Bronchial epithelial cell (primary cell): ENCODE data around the gene KRT40. TPM values are rescaled to one million over a fixed set of nuclear protein-coding genes. Genes with fewer than 3 reads are reported as not detected.

Experiments
- DNase-seq: peaks from one replicate; pipeline ENCODE4 v3.0.0-alpha.2; 2010; ENCODE audit warnings: low read depth
- FAIRE-seq: peaks from 2 replicates; lab custom pipeline; 2011; peaks lifted over from hg19 to GRCh38; lab: Jason Lieb, UNC
- H3K27me3 ChIP-seq: 2 replicates; pipeline ENCODE4 v1.5.1; 2011; ENCODE audit warnings: low read length; ENCODE audit not compliant: control insufficient read depth, insufficient read depth
- H3K36me3 ChIP-seq: 2 replicates; pipeline ENCODE4 v1.5.1; 2011; ENCODE audit warnings: low read length; ENCODE audit not compliant: control insufficient read depth, insufficient read depth
- H3K4me3 ChIP-seq: 2 replicates; pipeline ENCODE4 v1.5.1; 2011; ENCODE audit warnings: mild to moderate bottlenecking, low read depth, low read length, control low read depth
- total RNA-seq: library from RNA; depleted of rRNA; stranded (reverse); fragments of >200 nt; gene quantifications from 2 replicates; pipeline ENCODE4 v1.2.1, GENCODE V29; 2014
- TF ChIP-seq, protein P1 (sequence below): IDR thresholded peaks from 2 replicates; pipeline ENCODE4 v1.5.1; 2011; ENCODE audit warnings: mild to moderate bottlenecking, moderate library complexity, low read length, control low read depth, inconsistent platforms; ENCODE audit not compliant: insufficient read depth, severe bottlenecking

KRT40 gene
- total RNA-seq, 1 donor from 2014 or later: not detected

DNA sequence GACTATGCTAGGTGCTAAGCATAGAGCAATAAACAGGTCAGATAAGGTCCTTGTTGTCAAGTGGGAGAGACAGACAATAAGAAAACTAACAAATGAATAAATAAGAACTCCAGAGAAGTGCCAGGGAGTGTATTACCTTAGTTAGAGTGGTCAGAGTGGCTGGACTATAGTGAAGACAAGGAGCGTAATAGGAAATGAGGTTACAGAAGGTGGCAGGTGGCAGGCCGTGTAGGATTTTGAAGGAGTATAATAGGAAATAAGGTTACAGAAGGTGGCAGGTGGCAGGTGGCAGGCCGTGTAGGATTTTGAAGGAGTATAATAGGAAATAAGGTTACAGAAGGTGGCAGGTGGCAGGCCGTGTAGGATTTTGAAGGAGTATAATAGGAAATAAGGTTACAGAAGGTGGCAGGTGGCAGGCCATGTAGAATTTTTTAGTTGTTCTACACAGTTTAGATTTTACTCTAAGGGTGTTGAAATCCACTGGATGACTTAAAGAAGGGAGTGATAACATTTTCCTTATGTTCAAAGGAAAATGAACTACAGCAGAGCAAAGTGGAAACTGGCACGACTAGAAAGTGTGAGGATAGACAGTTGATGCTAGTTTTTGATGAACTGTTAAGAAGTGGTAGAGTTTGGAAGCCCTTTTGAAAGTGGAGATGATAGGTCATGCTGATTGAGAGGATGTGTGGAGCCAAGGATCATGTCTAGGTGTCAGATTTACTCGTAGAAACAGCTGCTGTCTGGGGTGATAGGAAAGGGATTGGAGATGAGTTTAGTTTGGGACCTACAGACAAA lies 28.4 kb upstream of the KRT40 start:
- Histone ChIP-seq H3K27me3 (no peaks in the 10 kb centered on the region), H3K36me3 (no peaks in the 10 kb centered on the region), H3K4me3 (no peak overlapping the region)
- FAIRE-seq: no peak
- DNase-seq: no peak
- TF ChIP-seq, protein P1, sequence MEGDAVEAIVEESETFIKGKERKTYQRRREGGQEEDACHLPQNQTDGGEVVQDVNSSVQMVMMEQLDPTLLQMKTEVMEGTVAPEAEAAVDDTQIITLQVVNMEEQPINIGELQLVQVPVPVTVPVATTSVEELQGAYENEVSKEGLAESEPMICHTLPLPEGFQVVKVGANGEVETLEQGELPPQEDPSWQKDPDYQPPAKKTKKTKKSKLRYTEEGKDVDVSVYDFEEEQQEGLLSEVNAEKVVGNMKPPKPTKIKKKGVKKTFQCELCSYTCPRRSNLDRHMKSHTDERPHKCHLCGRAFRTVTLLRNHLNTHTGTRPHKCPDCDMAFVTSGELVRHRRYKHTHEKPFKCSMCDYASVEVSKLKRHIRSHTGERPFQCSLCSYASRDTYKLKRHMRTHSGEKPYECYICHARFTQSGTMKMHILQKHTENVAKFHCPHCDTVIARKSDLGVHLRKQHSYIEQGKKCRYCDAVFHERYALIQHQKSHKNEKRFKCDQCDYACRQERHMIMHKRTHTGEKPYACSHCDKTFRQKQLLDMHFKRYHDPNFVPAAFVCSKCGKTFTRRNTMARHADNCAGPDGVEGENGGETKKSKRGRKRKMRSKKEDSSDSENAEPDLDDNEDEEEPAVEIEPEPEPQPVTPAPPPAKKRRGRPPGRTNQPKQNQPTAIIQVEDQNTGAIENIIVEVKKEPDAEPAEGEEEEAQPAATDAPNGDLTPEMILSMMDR: no peak

DNA sequence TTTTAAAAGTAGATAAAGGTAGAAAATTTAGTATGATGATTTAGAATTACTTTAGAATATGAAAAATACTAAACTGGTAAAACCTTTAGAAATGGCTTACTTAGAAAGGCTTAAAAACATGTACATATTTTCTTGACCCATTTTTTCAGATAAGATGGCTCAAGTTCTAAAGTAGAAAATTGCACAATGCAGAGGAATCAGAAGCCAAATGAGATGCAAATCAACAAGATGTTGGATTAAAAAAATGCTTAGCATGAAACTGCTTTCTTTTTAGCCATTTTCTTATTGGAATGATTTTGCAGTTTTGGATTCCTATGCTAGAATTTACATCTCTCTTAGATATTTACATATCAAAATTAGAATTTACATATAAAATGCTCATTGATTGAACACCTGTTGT lies 26.3 kb upstream of the KRT40 start:
- no peak for FAIRE-seq
- H3K4me3 ChIP-seq: no peak overlapping the region
- TF ChIP-seq, protein P1: no peak

DNA sequence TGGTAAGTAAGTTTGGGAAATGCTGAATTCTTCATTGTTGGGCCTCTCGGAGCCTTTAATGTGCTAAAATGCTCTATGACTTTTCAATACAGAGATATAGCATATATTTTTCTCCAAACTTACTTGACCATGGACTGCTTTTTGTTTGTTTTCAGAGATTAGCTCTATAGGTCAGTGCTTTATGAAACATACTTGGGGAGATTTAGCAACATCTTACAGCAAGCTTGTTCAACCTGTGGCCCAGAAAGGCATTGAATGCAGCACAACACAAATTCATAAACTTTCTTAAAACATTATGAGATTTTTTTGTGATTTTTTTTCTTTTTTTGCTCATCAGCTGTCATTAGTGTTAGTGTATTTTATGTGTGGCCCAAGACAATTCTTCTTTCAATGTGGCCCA lies 25.8 kb upstream of the KRT40 start:
- TF ChIP-seq, protein P1: no peak
- Histone ChIP-seq H3K4me3 (no peak overlapping the region), H3K27me3 (no peaks in the 10 kb centered on the region), H3K36me3 (no peaks in the 10 kb centered on the region)
- FAIRE-seq: no peak
- DNase-seq: no peak

More for the DNA sequence above, 26.3 kb upstream of the KRT40 start:
- no peaks in the 10 kb centered on the region for H3K36me3 ChIP-seq
- DNase-seq: no peak
- H3K27me3 ChIP-seq: no peaks in the 10 kb centered on the region

DNA sequence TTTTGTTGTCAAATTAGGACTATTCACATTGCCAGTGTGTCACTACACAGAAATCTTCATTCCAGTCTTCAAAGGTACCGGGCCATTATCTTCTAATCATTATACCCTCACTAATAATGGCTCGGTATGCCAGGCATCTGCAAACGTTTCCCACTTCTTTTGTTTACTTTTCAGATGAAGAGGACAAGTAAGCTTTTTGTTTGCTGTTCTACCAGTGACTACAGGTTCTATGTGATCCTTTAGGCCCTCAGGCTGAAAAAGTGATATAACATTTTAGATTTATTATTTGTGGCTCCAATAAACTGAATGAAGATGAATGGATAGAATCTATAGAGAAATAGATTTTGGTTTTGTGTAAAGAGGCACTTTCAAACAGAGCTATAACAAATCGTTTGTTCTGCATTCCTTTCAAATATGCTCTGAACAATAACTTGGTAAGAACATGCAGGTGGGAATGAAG lies 25.2 kb upstream of the KRT40 start:
- TF ChIP-seq, protein P1: no peak
- Histone ChIP-seq H3K4me3 (no peak overlapping the region), H3K27me3 (no peaks in the 10 kb centered on the region), H3K36me3 (no peaks in the 10 kb centered on the region)
- DNase-seq (peak; percentile 45), FAIRE-seq (no peak)

DNA sequence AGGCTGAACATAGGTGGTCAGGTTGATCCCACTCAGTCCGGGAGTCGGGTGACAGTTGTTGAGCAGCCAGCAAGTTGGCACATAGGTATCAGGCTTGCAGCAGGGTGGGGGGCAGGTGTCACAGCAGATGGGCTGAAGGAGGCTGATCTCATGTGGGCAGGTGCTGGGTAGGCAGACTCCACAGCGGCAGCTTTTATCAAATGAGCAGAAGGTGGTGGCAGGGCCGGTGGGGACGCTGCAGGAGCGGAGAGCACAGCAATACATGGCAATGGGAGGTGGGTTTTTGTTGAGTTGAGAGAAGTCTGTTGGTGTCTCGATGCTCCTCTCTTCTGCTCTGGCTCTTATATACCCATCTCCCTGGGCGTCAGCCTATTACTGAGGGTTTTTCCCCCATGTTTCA lies 24.7 kb upstream of the KRT40 start, which contains the start of gene KRTAP3-1:
Gene KRTAP3-1, minus strand, starts transcription at position 318 of the 400 bp plus-strand sequence. Its CDS starts 54 bp downstream, at position 264.
- Histone ChIP-seq H3K36me3 (no peaks in the 10 kb centered on the region), H3K27me3 (no peaks in the 10 kb centered on the region), H3K4me3 (no peak within 1 kb of the TSS)
- DNase-seq: no peak
- TF ChIP-seq, protein P1: no peak
- no peak for FAIRE-seq

DNA sequence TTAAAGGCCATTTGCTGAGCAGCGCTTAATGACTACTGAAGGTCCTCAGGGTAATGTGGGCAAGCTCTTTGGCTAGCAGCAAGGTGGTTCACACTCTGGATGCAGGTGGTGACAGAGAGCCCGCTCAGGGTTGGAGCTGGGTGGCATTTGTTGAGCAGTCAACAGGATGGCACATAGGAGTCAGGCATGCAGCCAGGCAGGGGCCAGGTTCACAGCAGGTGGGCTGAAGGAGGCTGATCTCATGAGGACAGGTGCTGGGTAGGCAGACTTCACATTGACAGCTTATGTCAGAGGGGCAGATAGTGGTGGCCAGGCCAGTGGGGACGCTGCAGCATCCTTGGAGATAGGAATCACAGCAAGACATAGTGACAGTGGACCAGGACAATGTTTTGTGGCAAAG lies 20.3 kb upstream of the KRT40 start:
- H3K4me3 ChIP-seq: no peak overlapping the region
- FAIRE-seq: no peak
- no peak for DNase-seq
- H3K36me3 ChIP-seq: no peaks in the 10 kb centered on the region
- no peaks in the 10 kb centered on the region for H3K27me3 ChIP-seq
- TF ChIP-seq, protein P1: no peak
